ENCODE measurements around the gene ADISSP.

The ADISSP gene

DNA sequence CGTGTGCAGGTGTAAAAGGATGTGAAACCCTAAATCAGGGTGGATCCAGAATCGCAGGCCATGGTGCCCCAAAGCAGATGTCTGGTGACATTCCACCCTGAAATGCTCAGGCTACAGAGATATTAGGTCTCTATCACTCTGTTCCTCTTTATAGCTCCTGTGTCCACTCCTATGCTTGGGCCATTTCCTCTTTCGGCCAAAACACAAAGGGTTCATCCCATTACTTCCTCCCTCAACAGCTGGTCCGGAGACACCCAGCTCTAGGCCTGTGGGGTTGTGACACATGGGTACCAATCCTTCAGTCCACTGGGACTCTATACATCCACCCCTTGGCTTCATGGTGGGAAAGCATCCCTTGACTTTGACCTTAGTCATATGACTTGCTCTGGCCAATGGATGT, 53.5 kb downstream of the ADISSP start:
- DNase-seq (ENCODE audit: low read depth): no peak

GRCh38 chr20:3712279-3712873, 55.2 kb downstream of the ADISSP start, which contains the start of gene SIGLEC1:
TSS of gene SIGLEC1 (minus strand) at chr20:3712600. CDS start at chr20:3707128, 5,472 bp downstream.
- DNase-seq (ENCODE audit: low read depth): no peak

DNA sequence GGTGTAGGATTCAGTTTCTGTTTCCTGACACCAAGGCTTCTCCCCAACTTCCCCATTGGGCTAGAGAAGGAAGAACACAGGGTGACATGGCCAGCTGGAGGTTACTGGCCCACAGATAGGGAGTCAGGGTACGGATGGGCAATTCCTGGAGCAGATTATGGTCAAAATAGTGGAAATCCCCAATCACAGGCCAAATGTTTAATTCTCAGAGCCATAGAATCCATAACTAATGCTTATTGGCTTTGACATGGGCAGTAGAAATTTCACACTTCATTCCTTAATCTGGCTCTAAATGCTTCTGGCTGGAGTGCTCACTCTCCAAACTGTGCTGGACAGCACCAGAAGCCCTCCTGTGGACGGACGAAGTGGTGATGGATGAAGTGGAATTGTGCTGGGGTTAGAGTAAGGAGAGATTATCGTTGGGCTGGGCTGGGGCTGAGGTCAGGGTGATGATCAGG, 56.0 kb downstream of the ADISSP start:
- no peak for DNase-seq (ENCODE audit: low read depth)

- DNase-seq (ENCODE audit: low read depth): peak; percentile 14
These were observed 56.7 kb downstream of the ADISSP start for GRCh38 chr20:3710703-3711483.

DNA sequence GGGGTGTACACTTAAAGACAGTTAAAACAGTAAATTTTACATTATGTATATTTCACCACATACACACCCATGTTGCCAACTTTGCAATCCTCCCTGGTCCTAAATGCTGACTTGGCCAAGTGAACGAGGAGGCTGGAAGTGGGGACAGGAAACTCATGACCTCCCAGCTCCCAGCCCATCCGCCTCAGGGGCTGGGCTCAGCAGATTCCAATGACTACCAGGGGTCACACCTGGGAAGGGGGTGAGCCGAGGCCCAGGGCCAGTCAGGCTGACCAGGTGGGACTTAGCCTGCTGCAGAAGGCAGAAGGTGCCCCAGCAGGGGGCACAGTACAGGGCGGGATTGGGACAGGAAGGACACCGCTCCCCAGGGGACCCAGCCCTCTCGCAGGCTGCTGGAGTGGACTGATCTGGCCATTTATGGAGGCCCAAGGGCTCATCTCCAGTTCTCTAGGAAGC, 57.5 kb downstream of the ADISSP start:
- no peak for DNase-seq (ENCODE audit: low read depth)

- no peak for DNase-seq (ENCODE audit: low read depth)
These were observed 60.0 kb downstream of the ADISSP start for GRCh38 chr20:3707508-3707899.

GRCh38 chr20:3706774-3707507, 60.6 kb downstream of the ADISSP start:
- no peak for DNase-seq (ENCODE audit: low read depth)

GRCh38 chr20:3705970-3706739, 61.4 kb downstream of the ADISSP start:
- no peak for DNase-seq (ENCODE audit: low read depth)

DNA sequence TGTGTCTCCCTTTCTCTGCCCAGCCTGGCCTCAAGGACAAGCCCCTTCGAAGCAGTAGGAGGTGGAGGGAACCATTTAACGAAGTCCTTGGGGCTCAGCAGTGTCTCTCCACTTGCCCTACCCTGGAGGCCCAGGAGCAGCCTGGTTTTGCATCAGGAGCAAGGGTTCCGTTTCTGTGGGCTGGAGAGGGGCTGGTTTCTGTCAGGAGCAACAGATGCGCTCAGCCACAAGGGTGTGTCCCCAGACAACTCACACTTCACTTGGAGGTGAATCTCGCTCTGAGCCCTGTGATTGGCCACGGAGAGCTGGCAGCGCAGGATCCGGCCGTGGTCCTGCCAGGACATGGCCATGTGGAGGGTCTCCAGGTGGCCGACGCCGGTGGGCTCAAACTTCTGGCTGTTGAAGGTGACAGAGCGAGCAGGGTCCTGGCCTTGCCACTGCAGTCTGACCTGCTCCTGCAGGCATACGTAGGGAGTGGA, 62.0 kb downstream of the ADISSP start:
- DNase-seq (ENCODE audit: low read depth): no peak

DNA sequence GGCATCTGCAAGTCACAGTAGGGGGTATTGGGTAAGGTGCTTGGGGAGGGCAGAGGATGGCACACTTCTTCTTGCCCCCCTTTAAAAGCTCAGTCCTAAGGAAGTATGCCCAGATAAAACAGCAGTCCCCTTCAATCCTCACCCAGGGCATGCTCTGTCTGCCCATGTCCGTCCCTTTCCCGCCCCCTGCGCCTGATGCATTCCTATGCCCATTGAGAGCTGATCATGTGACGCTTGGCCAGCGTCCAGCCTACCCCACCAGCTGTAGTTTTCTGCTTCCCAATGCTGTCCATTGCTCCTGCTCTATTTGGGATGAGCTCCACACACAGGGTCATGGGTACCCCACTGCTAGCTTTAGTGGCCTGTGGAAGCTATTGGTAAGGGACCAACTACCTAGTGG, 63.5 kb downstream of the ADISSP start:
- DNase-seq (ENCODE audit: low read depth): no peak
